RWPE1 (cell line): ENCODE data around the gene SYT6.

Source experiments
- CTCF ChIA-PET: fragments of 350-600 bp; sonication (Branson Sonifier 250); formaldehyde crosslinking; extraction: SDS; loops from one replicate; lab custom pipeline; 2021; lab: Yijun Ruan, JAX
- POLR2A ChIA-PET: fragments of 400-600 bp; formaldehyde crosslinking; extraction: SDS; loops from one replicate; lab custom pipeline; 2020; ENCODE audit warnings: antibody characterized with exemption; ENCODE audit not compliant: low non-redundant PET; lab: Yijun Ruan, JAX
- DNase-seq: peaks from one replicate; pipeline ENCODE4 v3.0.0; 2012; ENCODE audit warnings: low spot score
- H3K27ac ChIP-seq: fragments of 450-650 bp; 2 replicates; pipeline ENCODE4 v1.5.1; 2017
- CTCF ChIP-seq: fragments of 450-650 bp; conservative IDR thresholded peaks from 2 replicates; pipeline ENCODE4 v1.5.1; 2017; ENCODE audit warnings: low read depth, mild to moderate bottlenecking

SYT6 gene, protein sequence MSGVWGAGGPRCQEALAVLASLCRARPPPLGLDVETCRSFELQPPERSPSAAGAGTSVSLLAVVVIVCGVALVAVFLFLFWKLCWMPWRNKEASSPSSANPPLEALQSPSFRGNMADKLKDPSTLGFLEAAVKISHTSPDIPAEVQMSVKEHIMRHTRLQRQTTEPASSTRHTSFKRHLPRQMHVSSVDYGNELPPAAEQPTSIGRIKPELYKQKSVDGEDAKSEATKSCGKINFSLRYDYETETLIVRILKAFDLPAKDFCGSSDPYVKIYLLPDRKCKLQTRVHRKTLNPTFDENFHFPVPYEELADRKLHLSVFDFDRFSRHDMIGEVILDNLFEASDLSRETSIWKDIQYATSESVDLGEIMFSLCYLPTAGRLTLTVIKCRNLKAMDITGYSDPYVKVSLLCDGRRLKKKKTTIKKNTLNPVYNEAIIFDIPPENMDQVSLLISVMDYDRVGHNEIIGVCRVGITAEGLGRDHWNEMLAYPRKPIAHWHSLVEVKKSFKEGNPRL

GRCh38 chr1:114153261-114154145 is at the start of gene SYT6:
TSS of gene SYT6 (minus strand) at chr1:114153869. CDS start at chr1:114153772, 97 bp downstream.
- ChIA-PET CTCF (no interaction called here), POLR2A (no interaction called here)
- DNase-seq = no peak
- TF ChIP-seq CTCF = no peak
- no peak within 1 kb of the TSS for H3K27ac ChIP-seq

GRCh38 chr1:114201486-114201885 is 47.8 kb upstream of the SYT6 start:
- no peak for DNase-seq
- ChIA-PET POLR2A (no interaction called here), CTCF (interaction anchor here (0.7 kb wide), 1 partner anchor 89 kb away, joined by 5 read pairs; no protein-coding TSS in a partner anchor)
- no peak overlapping the region for H3K27ac ChIP-seq
- TF ChIP-seq CTCF = no peak

- H3K27ac ChIP-seq = no peak overlapping the region
- CTCF ChIA-PET = no interaction called here
- TF ChIP-seq CTCF = no peak
- POLR2A ChIA-PET = no interaction called here
- DNase-seq = no peak
These were observed 45.4 kb upstream of the SYT6 start for GRCh38 chr1:114199017-114199594.

DNA sequence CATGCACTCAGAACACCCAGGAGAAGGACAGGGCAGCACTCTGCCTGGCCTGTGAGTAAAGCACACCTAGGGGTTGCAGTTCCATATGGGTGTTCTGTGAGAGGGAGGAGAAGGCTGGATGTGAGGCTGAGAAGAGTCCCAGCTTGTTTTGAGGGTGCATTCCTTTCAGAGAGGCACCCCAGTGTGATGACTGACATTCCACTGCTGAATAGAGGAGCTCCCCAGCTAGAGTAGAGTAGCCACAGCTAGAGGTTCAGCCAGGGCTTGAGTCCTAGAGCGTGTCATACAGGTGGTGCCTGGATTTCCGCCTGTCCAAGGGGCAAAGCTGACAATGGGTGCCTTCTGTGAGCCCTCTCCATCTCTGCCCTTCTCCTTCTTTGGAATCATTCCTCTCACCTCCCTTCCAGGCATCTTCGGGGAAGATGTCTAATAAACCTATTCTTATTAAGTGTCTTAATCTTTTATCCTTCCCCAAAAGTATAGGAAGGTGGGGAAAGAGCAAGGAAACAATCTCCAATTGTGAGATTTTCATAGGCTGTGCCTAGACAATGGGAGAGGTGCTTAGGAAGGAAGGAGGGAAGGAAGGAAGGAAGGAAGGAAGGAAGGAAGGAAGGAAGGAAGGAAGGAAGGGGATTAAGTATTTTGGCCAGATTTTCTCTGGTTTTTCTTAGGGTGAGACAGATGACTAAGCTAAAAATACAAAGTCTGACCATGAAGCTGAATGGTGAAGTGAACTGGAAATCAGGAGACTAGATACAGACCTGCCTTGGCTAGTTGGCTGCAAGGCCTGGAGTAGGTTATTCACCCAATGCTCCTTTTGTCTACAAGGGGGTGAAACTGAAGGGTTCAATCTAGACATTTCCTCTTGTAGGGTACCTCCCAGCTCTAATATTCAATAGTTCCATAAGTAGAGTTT is 43.6 kb upstream of the SYT6 start:
- CTCF ChIA-PET = no interaction called here
- no peak overlapping the region for H3K27ac ChIP-seq
- TF ChIP-seq CTCF = no peak
- POLR2A ChIA-PET = no interaction called here
- DNase-seq = no peak

DNA sequence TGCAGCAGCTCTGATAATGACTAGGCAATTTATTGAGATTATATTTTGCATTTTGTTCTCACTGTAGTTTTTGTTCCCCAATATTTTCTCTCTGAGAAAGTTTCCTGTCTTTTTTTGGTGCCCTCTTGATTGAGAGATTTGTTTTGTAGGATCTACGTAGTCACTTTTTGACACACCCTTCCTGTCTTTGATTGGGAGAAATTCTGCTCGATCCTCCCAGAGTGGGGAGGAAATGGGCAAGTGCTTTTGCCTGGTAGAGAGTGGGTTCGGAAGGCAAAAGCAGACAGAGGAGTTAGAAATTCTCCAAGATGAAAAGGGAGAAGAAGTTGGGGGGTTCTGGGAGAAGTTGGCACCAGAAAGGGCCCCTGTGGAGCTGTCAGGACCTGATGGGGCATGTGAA is 42.1 kb upstream of the SYT6 start:
- CTCF ChIA-PET = no interaction called here
- POLR2A ChIA-PET = no interaction called here
- no peak for DNase-seq
- TF ChIP-seq CTCF = no peak
- H3K27ac ChIP-seq = no peak overlapping the region
